HG02973 (cell line): Measurements from ENCODE around the gene MED16.
"Not testable (repeated sequence)": the region's sequence is repeated elsewhere in the genome, so short reads cannot be mapped to it uniquely, and the experiment has no call there.

Experiments
- ATAC-seq: cut with Tn5 transposase; IDR thresholded peaks from one replicate; pipeline ENCODE4 v1.9.1; 2021; ENCODE audit warnings: moderate library complexity; ENCODE audit not compliant: unreplicated experiment

MED16 gene

GRCh38 chr19:831407-832369 is 61.3 kb downstream of the MED16 start:
- ATAC-seq, result no peak

- ATAC-seq, result no peak
Observed at GRCh38 chr19:829129-829758, 63.7 kb downstream of the MED16 start.

- ATAC-seq, result no peak
Observed at GRCh38 chr19:827710-828321, 65.2 kb downstream of the MED16 start, which contains the start of gene AZU1. Gene AZU1, plus strand, starts transcription at chr19:827837. Its CDS starts 10 bp downstream, at chr19:827847.

- ATAC-seq, result no peak
Observed at GRCh38 chr19:827314-827709, 65.7 kb downstream of the MED16 start.

- no peak for ATAC-seq
Observed at GRCh38 chr19:825897-826644, 66.9 kb downstream of the MED16 start.

DNA sequence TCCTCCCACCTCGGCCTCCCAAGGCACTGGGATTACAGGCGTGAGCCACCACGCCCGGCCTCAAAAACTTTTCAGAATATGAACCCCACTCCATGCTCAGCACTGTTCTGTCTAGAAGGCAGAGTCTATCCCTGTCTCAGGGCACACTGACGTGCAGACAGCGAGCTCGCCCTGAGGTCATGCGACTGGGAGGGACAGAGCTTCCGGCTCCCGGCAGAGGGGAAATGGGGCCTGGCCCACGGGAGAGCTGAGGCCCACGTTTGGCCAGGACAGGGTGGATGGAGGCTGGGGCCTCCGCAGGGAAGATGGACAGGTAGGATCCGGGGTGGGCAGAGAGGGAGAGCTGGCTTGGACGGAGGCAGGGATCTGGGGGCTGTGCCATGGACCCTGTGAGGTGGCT is 68.1 kb downstream of the MED16 start:
- no peak for ATAC-seq

GRCh38 chr19:823565-824121 is 69.3 kb downstream of the MED16 start:
- ATAC-seq, result no peak

DNA sequence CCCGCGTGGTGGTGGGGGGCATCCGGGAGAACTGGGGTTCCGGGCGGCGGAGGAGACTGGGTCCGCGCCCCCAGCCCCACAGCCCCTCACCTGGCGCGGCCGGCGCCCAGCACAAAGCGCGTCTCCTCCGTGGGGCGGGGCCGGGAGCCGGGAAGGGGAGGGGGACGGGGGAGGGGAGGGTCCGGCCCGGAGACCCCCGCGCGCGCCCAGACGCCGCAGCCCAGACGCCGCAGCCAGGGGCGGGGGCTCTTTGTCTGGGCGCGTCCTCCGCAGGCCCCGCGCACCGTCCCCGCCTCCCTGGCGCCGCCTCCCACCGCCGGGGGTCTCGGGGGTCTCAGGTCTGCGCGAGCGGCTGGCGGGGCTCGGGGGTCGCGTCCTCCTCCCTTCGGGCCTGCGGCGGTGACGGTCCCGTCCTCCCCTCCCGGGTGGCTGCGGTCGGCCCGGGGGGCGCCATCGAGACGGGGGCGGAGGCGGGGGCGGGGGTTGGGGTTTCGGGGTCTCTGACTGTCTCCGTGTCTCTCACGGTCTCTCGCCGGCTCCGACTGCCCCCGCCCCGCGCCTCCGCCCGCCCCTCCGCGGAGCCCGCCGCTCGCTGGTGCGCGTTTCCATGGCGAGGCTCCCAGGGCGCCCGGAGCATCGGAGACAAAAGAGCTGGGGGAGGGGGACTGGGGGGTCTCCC is 71.0 kb downstream of the MED16 start, which contains the start of gene PLPPR3:
TSS of gene PLPPR3 (minus strand) at position 131 of the 679 bp plus-strand sequence. CDS start 396 bp downstream, outside the sequence.
- no peak for ATAC-seq

DNA sequence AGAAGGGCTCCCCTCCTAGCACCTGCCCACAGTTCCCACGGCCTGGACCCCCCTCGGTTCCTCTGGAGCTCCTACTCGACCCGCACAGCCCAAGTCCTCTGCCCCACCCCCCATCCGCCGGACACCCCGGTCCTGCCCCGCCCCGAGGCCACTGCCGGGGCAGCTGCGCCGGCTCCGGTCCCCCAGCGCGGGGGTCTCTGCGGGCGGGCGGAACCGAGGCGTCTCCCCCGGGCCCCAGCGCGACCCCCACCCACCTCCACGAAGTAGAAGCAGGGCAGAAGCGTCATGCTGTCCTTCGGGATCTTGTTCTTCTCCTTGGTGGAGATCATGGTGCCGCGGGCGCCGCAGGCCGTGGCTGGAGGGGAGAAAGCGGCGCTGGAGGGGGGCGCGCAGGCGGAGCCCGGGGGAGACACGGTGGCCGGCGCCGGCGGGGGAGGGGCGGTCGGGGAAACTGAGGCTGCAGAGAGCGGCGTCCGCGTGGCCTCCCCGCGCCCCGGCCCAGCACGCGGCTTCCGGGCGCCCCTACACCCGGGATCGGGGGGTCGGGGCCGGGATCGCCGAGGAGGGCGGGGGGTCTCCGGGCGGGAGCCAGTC is 71.7 kb downstream of the MED16 start:
- no peak for ATAC-seq

- ATAC-seq, result not testable (repeated sequence)
Observed at GRCh38 chr19:820212-820611, 72.8 kb downstream of the MED16 start.
